Measurements from ENCODE around the gene THUMPD2.
A peak's percentile ranks its signal among the peaks of the same experiment; 100 is the strongest.
"Not testable (repeated sequence)": the region's sequence is repeated elsewhere in the genome, so short reads cannot be mapped to it uniquely, and the experiment has no call there.

The THUMPD2 gene

GRCh38 chr2:39778775-39779340, at the start of gene THUMPD2:
Gene THUMPD2 (minus strand): TSS chr2:39779258. CDS start chr2:39779239, 19 bp downstream.
- peak within 1 kb of the TSS; percentile 91 for H3K4me3 Mint-ChIP-seq
- H3K9me3 Mint-ChIP-seq, result peaks cover 3% of the 10 kb centered on the region
- H3K27me3 Mint-ChIP-seq (ENCODE audit: low read depth), result no peaks in the 10 kb centered on the region
- peaks cover 46% of the 10 kb centered on the region for H3K4me1 Mint-ChIP-seq (ENCODE audit: low read depth)
- H3K27ac Mint-ChIP-seq, result peak within 1 kb of the TSS; percentile 90
- peaks cover 13% of the 10 kb centered on the region for H3K36me3 Mint-ChIP-seq (ENCODE audit: low read depth)

GRCh38 chr2:39821871-39822270, 42.8 kb upstream of the THUMPD2 start:
- H3K27ac Mint-ChIP-seq, result no peak overlapping the region
- no peaks in the 10 kb centered on the region for H3K4me1 Mint-ChIP-seq (ENCODE audit: low read depth)
- H3K9me3 Mint-ChIP-seq, result no peaks in the 10 kb centered on the region
- H3K36me3 Mint-ChIP-seq (ENCODE audit: low read depth), result no peaks in the 10 kb centered on the region
- H3K4me3 Mint-ChIP-seq, result no peak overlapping the region
- no peaks in the 10 kb centered on the region for H3K27me3 Mint-ChIP-seq (ENCODE audit: low read depth)

- Mint-ChIP-seq H3K4me3 (no peak overlapping the region), H3K27me3 (ENCODE audit: low read depth) (no peaks in the 10 kb centered on the region), H3K36me3 (ENCODE audit: low read depth) (no peaks in the 10 kb centered on the region), H3K9me3 (peaks cover 10% of the 10 kb centered on the region), H3K4me1 (ENCODE audit: low read depth) (no peaks in the 10 kb centered on the region), H3K27ac (no peak overlapping the region)
Measured at GRCh38 chr2:39816845-39817244, 37.8 kb upstream of the THUMPD2 start.

GRCh38 chr2:39816428-39816827, 37.4 kb upstream of the THUMPD2 start:
- no peaks in the 10 kb centered on the region for H3K36me3 Mint-ChIP-seq (ENCODE audit: low read depth)
- no peak overlapping the region for H3K4me3 Mint-ChIP-seq

GRCh38 chr2:39805936-39806608, 27.0 kb upstream of the THUMPD2 start:
- Mint-ChIP-seq H3K36me3 (ENCODE audit: low read depth) (no peaks in the 10 kb centered on the region), H3K27me3 (ENCODE audit: low read depth) (no peaks in the 10 kb centered on the region), H3K9me3 (peaks cover 5% of the 10 kb centered on the region)

More at GRCh38 chr2:39816428-39816827, 37.4 kb upstream of the THUMPD2 start:
- Mint-ChIP-seq H3K9me3 (peaks cover 10% of the 10 kb centered on the region), H3K4me1 (ENCODE audit: low read depth) (no peaks in the 10 kb centered on the region), H3K27me3 (ENCODE audit: low read depth) (no peaks in the 10 kb centered on the region), H3K27ac (no peak overlapping the region)

GRCh38 chr2:39803839-39804238, 24.8 kb upstream of the THUMPD2 start:
- no peak overlapping the region for H3K27ac Mint-ChIP-seq
- H3K36me3 Mint-ChIP-seq (ENCODE audit: low read depth), result no peaks in the 10 kb centered on the region
- no peaks in the 10 kb centered on the region for H3K27me3 Mint-ChIP-seq (ENCODE audit: low read depth)
- no peaks in the 10 kb centered on the region for H3K4me1 Mint-ChIP-seq (ENCODE audit: low read depth)
- H3K4me3 Mint-ChIP-seq, result no peak overlapping the region
- H3K9me3 Mint-ChIP-seq, result peaks cover 5% of the 10 kb centered on the region

More at GRCh38 chr2:39805936-39806608, 27.0 kb upstream of the THUMPD2 start:
- Mint-ChIP-seq H3K27ac (no peak overlapping the region), H3K4me3 (no peak overlapping the region), H3K4me1 (ENCODE audit: low read depth) (no peaks in the 10 kb centered on the region)

- Mint-ChIP-seq H3K4me3 (no peak overlapping the region), H3K27me3 (ENCODE audit: low read depth) (no peaks in the 10 kb centered on the region), H3K27ac (no peak overlapping the region), H3K9me3 (peaks cover 5% of the 10 kb centered on the region), H3K4me1 (ENCODE audit: low read depth) (no peaks in the 10 kb centered on the region), H3K36me3 (ENCODE audit: low read depth) (no peaks in the 10 kb centered on the region)
Measured at GRCh38 chr2:39800752-39801151, 21.7 kb upstream of the THUMPD2 start.

- Mint-ChIP-seq H3K4me3 (no peak overlapping the region), H3K4me1 (ENCODE audit: low read depth) (no peaks in the 10 kb centered on the region), H3K27me3 (ENCODE audit: low read depth) (peaks cover 3% of the 10 kb centered on the region), H3K27ac (no peak overlapping the region), H3K9me3 (peaks cover 7% of the 10 kb centered on the region), H3K36me3 (ENCODE audit: low read depth) (no peaks in the 10 kb centered on the region)
Measured at GRCh38 chr2:39796134-39796533, 17.1 kb upstream of the THUMPD2 start.

- not testable (repeated sequence) for H3K36me3 Mint-ChIP-seq (ENCODE audit: low read depth); H3K4me3 Mint-ChIP-seq; H3K4me1 Mint-ChIP-seq (ENCODE audit: low read depth); H3K27ac Mint-ChIP-seq
- peaks cover 11% of the 10 kb centered on the region for H3K9me3 Mint-ChIP-seq
- peaks cover 10% of the 10 kb centered on the region for H3K27me3 Mint-ChIP-seq (ENCODE audit: low read depth)
Measured at GRCh38 chr2:39790216-39790818, 11.3 kb upstream of the THUMPD2 start.

GRCh38 chr2:39787950-39788349, 8.9 kb upstream of the THUMPD2 start:
- H3K36me3 Mint-ChIP-seq (ENCODE audit: low read depth), result no peaks in the 10 kb centered on the region
- peaks cover 8% of the 10 kb centered on the region for H3K27me3 Mint-ChIP-seq (ENCODE audit: low read depth)
- H3K4me3 Mint-ChIP-seq, result no peak overlapping the region
- H3K27ac Mint-ChIP-seq, result no peak overlapping the region
- peaks cover 11% of the 10 kb centered on the region for H3K9me3 Mint-ChIP-seq
- no peaks in the 10 kb centered on the region for H3K4me1 Mint-ChIP-seq (ENCODE audit: low read depth)

GRCh38 chr2:39786761-39787522, 7.9 kb upstream of the THUMPD2 start:
- peaks cover 8% of the 10 kb centered on the region for H3K27me3 Mint-ChIP-seq (ENCODE audit: low read depth)
- no peak overlapping the region for H3K27ac Mint-ChIP-seq
- H3K4me3 Mint-ChIP-seq, result no peak overlapping the region
- H3K9me3 Mint-ChIP-seq, result peaks cover 11% of the 10 kb centered on the region
- H3K36me3 Mint-ChIP-seq (ENCODE audit: low read depth), result no peaks in the 10 kb centered on the region
- H3K4me1 Mint-ChIP-seq (ENCODE audit: low read depth), result peaks cover 4% of the 10 kb centered on the region

GRCh38 chr2:39782591-39782990, 3.5 kb upstream of the THUMPD2 start:
- Mint-ChIP-seq H3K27ac (no peak overlapping the region), H3K27me3 (ENCODE audit: low read depth) (peaks cover 8% of the 10 kb centered on the region)

GRCh38 chr2:39781697-39782096, 2.6 kb upstream of the THUMPD2 start:
- H3K9me3 Mint-ChIP-seq, result no peaks in the 10 kb centered on the region
- H3K4me3 Mint-ChIP-seq, result no peak overlapping the region
- H3K36me3 Mint-ChIP-seq (ENCODE audit: low read depth), result peaks cover 8% of the 10 kb centered on the region
- H3K27me3 Mint-ChIP-seq (ENCODE audit: low read depth), result peaks cover 8% of the 10 kb centered on the region
- H3K4me1 Mint-ChIP-seq (ENCODE audit: low read depth), result peaks cover 38% of the 10 kb centered on the region
- no peak overlapping the region for H3K27ac Mint-ChIP-seq

More at GRCh38 chr2:39782591-39782990, 3.5 kb upstream of the THUMPD2 start:
- Mint-ChIP-seq H3K4me1 (ENCODE audit: low read depth) (peaks cover 32% of the 10 kb centered on the region), H3K4me3 (no peak overlapping the region), H3K9me3 (no peaks in the 10 kb centered on the region), H3K36me3 (ENCODE audit: low read depth) (peaks cover 2% of the 10 kb centered on the region)

GRCh38 chr2:39780825-39781600, 2.0 kb upstream of the THUMPD2 start:
- Mint-ChIP-seq H3K27me3 (ENCODE audit: low read depth) (peaks cover 7% of the 10 kb centered on the region), H3K4me1 (ENCODE audit: low read depth) (peaks cover 39% of the 10 kb centered on the region), H3K27ac (no peak overlapping the region), H3K4me3 (peak overlapping the region; percentile 66), H3K36me3 (ENCODE audit: low read depth) (peaks cover 10% of the 10 kb centered on the region), H3K9me3 (peaks cover 1% of the 10 kb centered on the region)

All from T-helper 1 cell treated with Interleukin-12 subunit alpha and Interleukin-12 subunit beta and Interleukin-4 antibody, amounts not matched to agents 30 μg/mL and 1 μg/mL, for 36 hours (primary cell).